Thoracic aorta (tissue), 2 donors: ENCODE results near the gene BBS5. TPM values are rescaled to one million over a fixed set of nuclear protein-coding genes. Genes with fewer than 3 reads are reported as not detected.
"Not testable (repeated sequence)": the region's sequence is repeated elsewhere in the genome, so short reads cannot be mapped to it uniquely, and the experiment has no call there.

Source experiments
- ATAC-seq: fragments of 150-250 bp; one replicate; pipeline ENCODE4 v1.8.0; 2017; ENCODE audit warnings: low read depth; ENCODE audit not compliant: insufficient number of reproducible peaks, low FRiP score
- DNase-seq: peaks from one replicate; pipeline ENCODE4 v3.0.0-alpha.2; 2020; ENCODE audit warnings: low spot score
- H3K27ac ChIP-seq, 2 donors: fragments of 200-600 bp; sonication (generic); 1 replicate in 1 of 2; 2 replicates in 1 of 2; pipeline ENCODE4 v1.5.1; 2016; ENCODE audit warnings: mild to moderate bottlenecking in 2 of 2, moderate library complexity in 2 of 2
- H3K27me3 ChIP-seq: fragments of 200-600 bp; sonication (generic); replicated peaks from 2 replicates; pipeline ENCODE4 v1.6.0; 2016; ENCODE audit warnings: mild to moderate bottlenecking; ENCODE audit not compliant: insufficient read depth
- H3K36me3 ChIP-seq: fragments of 200-600 bp; sonication (generic); one replicate; pipeline ENCODE4 v1.5.1; 2016
- H3K4me1 ChIP-seq, 2 donors: fragments of 200-600 bp; sonication (generic); 1 replicate in 1 of 2; 2 replicates in 1 of 2; pipeline versions ENCODE4 v1.5.1 to v1.6.0; 2016; ENCODE audit warnings: low read depth in 2 of 2, mild to moderate bottlenecking in 1 of 2; ENCODE audit not compliant: control insufficient read depth in 1 of 2
- H3K4me3 ChIP-seq: fragments of 200-600 bp; sonication (generic); 2 replicates; pipeline ENCODE4 v1.5.1; 2016; ENCODE audit warnings: mild to moderate bottlenecking
- H3K9me3 ChIP-seq: fragments of 200-600 bp; sonication (generic); 2 replicates; pipeline ENCODE4 v1.5.1; 2016
- total RNA-seq, 2 donors: library from RNA; depleted of rRNA; stranded (reverse); fragments of >200 nt; gene quantifications; one replicate each; pipeline versions ENCODE4 v1.1.0 to v1.2.3, GENCODE V29; 2016
- TF ChIP-seq, protein P1 (sequence below): fragments of 200-600 bp; sonication (generic); IDR thresholded peaks from one replicate; pipeline ENCODE4 v1.5.1; 2019; ENCODE audit warnings: antibody characterized with exemption

The BBS5 gene
- 10 to 100 TPM; 13.6 to 21.1 TPM for total RNA-seq

DNA sequence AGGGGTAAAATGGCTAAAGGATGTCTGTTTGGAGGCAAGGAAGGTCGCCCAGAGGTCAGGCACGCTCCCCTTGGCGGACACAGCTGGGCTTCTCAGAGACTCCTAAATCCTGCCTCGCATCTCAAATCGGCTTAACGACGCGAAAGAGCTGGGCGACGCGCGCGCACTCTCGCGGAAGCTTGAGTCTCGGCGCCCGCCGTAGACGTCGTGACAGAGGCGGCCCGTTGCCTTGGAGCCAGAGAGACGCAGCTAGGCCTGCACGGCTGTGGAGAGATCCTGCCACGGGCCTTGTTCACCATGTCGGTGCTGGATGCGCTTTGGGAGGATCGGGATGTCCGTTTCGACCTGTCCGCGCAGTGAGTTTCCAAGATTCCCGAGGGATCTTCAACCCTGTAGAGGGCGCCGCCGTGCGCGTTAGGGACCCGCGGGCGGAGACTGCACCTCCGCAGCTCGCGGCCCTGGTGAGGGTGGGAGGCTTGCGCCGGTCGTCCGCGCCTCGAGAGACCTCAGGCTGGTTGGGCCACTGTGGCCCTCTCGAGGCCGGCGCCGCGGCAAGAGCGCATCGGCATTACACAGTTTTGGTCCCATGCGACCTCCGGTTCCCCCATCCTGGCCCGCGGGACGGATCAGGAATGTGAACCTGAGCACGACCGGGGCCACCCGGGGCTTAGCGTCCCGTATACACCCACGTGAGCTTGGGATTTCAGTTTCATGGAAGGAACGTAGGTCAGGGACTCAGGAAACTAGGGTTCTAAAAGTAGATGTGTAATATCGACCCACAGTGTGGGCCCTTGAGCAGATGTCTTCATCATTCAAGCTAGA lies at the start of gene BBS5:
Gene BBS5, plus strand, starts transcription at position 238 of the 822 bp plus-strand sequence. Its CDS starts 60 bp downstream, at position 298.
- H3K4me1 ChIP-seq: peaks cover 8 to 9% of the 10 kb centered on the region in 2 donors
- H3K27me3 ChIP-seq: no peaks in the 10 kb centered on the region
- peak within 1 kb of the TSS; percentile 65 to 70 for H3K27ac ChIP-seq
- peak; percentile 32 for DNase-seq
- ATAC-seq: peak; percentile 77
- H3K36me3 ChIP-seq: peaks cover 6% of the 10 kb centered on the region
- TF ChIP-seq, protein P1, sequence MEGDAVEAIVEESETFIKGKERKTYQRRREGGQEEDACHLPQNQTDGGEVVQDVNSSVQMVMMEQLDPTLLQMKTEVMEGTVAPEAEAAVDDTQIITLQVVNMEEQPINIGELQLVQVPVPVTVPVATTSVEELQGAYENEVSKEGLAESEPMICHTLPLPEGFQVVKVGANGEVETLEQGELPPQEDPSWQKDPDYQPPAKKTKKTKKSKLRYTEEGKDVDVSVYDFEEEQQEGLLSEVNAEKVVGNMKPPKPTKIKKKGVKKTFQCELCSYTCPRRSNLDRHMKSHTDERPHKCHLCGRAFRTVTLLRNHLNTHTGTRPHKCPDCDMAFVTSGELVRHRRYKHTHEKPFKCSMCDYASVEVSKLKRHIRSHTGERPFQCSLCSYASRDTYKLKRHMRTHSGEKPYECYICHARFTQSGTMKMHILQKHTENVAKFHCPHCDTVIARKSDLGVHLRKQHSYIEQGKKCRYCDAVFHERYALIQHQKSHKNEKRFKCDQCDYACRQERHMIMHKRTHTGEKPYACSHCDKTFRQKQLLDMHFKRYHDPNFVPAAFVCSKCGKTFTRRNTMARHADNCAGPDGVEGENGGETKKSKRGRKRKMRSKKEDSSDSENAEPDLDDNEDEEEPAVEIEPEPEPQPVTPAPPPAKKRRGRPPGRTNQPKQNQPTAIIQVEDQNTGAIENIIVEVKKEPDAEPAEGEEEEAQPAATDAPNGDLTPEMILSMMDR: peak; percentile 41
- peak within 1 kb of the TSS; percentile 89 for H3K4me3 ChIP-seq
- H3K9me3 ChIP-seq: no peaks in the 10 kb centered on the region

DNA sequence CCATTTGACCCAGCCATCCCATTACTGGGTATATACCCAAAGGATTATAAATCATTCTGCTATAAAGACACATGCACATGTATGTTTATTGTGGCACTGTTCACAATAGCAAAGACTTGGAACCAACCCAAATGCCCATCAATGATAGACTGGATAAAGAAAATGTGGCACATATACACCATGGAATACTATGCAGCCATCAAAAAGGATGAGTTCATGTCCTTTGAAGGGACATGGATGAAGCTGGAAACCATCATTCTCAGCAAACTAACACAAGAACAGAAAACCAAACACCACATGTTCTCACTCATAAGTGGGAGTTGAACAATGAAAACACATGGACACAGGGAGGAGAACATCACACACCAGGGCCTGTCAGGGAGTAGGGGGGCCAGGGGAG lies 47.5 kb upstream of the BBS5 start:
- ATAC-seq, H3K27me3 ChIP-seq, H3K27ac ChIP-seq, H3K9me3 ChIP-seq, H3K4me3 ChIP-seq, H3K4me1 ChIP-seq, DNase-seq, H3K36me3 ChIP-seq: not testable (repeated sequence)

DNA sequence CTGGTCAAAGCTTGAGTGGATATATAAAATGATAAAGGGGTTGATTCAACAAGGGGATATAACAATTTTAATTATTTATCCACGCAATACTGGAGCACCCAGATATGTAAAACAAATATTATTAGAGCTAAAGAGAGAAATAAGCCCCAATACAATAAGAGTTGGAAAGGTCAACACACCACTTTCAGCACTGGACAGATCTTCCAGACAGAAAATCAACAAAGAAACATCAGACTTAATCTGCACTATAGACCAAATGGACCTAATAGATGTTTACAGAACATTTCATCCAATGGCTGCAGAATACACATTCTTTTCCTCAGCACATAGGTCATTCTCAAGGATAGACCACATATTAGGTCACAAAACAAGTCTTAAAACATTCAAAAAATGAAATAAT lies 45.1 kb upstream of the BBS5 start:
- not testable (repeated sequence) for H3K27me3 ChIP-seq, H3K36me3 ChIP-seq, H3K4me3 ChIP-seq, H3K9me3 ChIP-seq, H3K4me1 ChIP-seq, DNase-seq, H3K27ac ChIP-seq, ATAC-seq

DNA sequence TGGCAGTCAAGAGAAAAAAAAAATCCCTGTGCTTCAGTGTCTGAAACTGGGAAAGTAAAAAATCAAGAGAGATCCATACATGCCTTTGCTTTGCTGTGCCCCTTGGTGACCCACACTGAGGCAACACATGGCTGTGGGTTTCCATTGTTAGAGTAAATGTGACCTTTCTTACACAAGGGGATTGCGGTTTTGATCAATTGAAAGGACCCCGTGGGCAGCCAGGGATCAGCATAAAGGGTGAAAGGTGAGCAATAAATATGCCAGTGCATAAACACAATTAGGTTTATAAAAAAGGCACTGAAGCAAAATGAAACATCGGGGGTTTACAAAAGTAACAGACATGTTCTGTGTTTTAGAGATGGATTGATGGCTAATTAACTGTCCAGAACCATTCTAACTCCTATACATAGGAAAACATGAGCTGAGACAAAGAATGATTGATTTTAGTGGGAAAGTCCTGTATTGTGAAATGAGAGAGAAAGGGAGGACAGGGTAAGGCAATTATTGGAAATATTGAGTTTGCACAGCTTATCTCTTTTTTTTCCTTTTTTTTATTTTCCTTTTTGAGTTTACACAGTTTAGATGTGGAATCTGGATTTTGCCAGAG lies 40.7 kb upstream of the BBS5 start:
- H3K9me3 ChIP-seq: no peaks in the 10 kb centered on the region
- no peak overlapping the region for H3K27ac ChIP-seq
- no peaks in the 10 kb centered on the region for H3K36me3 ChIP-seq
- no peak overlapping the region for H3K4me3 ChIP-seq
- DNase-seq: no peak
- TF ChIP-seq, protein P1: no peak
- no peak for ATAC-seq
- H3K4me1 ChIP-seq: no peaks in the 10 kb centered on the region
- no peaks in the 10 kb centered on the region for H3K27me3 ChIP-seq

DNA sequence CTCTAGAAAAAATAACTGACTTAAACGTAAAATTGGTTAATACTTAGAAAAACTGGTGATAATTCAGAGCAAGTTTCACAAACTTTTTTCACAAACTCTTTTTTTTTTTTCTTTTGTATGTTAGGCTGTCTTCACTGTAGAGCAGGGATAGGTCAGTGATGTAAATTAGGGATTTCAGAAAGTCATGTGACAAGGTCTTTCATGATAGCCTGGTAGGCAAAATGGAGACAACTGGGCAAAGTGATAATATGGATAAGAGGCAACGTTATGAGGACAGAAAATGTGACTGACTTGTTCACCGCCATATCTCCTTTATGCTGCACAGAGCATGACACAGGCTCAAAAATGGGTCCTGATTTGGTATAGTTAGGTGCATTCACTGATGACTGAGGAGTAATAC lies 39.4 kb upstream of the BBS5 start:
- H3K4me3 ChIP-seq: no peak overlapping the region
- H3K27ac ChIP-seq: no peak overlapping the region
- no peaks in the 10 kb centered on the region for H3K27me3 ChIP-seq
- no peaks in the 10 kb centered on the region for H3K36me3 ChIP-seq
- H3K4me1 ChIP-seq: no peaks in the 10 kb centered on the region
- no peak for ATAC-seq
- no peaks in the 10 kb centered on the region for H3K9me3 ChIP-seq
- TF ChIP-seq, protein P1: no peak
- DNase-seq: no peak

DNA sequence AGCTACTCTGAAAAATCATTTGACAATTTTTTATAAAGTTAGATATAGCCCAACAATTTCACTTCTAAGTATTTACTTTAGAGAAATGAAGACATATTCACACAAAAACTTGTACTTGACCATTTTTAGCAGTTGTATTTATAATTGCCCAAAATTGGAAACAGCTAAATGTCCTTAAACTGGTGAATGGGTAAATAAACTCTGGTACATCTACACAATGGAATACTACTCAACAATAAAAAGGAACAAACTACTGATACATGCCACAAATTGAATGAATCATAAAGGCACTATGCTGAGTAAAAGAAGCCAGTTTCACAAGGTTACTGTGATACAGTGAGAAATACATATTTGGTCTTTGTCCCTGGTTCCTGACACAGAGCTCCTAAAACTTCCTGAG lies 32.8 kb upstream of the BBS5 start:
- no peaks in the 10 kb centered on the region for H3K9me3 ChIP-seq
- H3K27ac ChIP-seq: no peak overlapping the region
- no peaks in the 10 kb centered on the region for H3K36me3 ChIP-seq
- TF ChIP-seq, protein P1: no peak
- ATAC-seq (no peak), DNase-seq (no peak)
- no peaks in the 10 kb centered on the region for H3K27me3 ChIP-seq
- H3K4me1 ChIP-seq: no peaks in the 10 kb centered on the region
- no peak overlapping the region for H3K4me3 ChIP-seq
